GM19397 (cell line): ENCODE results near the gene SLC26A9.
"Not testable (repeated sequence)": the region's sequence is repeated elsewhere in the genome, so short reads cannot be mapped to it uniquely, and the experiment has no call there.

Experiments
- ATAC-seq: cut with Tn5 transposase; IDR thresholded peaks from one replicate; pipeline ENCODE4 v1.9.1; 2021; ENCODE audit warnings: mild to moderate bottlenecking, moderate library complexity; ENCODE audit not compliant: unreplicated experiment

SLC26A9 gene

DNA sequence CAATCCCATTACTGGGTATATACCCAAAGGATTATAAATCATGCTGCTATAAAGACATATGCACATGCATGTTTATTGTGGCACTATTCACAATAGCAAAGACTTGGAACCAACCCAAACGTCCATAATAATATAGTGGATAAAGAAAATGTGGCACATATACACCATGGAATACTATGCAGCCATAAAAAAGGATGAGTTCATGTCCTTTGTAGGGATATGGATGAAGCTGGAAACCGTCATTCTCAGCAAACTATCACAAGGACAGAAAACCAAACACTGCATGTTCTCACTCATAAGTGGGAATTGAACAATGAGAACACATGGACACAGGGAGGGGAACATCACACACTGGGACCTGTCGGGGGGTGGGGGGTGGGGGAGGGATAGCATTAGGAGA is 38.2 kb downstream of the SLC26A9 start:
- ATAC-seq = not testable (repeated sequence)

DNA sequence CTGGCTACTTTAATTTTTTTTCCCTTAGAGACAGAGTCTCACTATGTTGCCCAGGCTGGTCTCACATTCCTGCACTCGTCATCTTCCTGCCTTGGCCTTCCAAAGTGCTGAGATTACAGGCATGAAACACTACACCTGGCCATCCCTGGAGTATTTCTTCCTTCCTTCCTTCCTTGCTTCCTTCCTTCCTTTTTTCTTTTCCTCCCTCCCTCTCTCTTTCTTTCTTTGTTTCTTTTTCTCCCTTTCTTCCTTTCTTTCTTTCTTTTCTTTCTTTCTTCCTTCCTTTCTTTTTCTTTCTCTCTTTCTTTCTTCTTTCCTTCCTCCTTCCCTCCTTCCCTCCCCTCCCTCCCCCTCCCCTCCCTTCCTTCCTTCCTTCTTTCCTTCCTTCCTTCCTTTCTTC is 46.9 kb downstream of the SLC26A9 start:
- ATAC-seq = no peak

DNA sequence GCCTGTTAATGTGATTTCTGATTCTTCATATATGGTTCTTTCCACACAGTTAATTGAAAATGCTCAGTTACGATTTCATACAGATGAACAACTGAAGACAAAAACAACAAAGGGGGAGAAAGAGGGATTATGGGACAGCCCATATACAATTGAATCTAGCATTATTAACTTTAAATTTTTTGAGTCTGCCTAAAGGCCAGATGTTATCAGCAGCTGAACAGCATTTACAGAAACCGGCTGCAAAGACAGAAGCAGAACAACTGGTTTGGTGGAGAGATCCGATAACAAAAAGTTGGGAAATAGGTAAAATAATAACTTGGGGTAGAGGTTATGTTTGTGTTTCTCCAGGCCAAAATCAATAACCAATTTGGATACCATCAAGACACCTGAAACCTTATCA is 49.1 kb downstream of the SLC26A9 start:
- ATAC-seq = not testable (repeated sequence)

DNA sequence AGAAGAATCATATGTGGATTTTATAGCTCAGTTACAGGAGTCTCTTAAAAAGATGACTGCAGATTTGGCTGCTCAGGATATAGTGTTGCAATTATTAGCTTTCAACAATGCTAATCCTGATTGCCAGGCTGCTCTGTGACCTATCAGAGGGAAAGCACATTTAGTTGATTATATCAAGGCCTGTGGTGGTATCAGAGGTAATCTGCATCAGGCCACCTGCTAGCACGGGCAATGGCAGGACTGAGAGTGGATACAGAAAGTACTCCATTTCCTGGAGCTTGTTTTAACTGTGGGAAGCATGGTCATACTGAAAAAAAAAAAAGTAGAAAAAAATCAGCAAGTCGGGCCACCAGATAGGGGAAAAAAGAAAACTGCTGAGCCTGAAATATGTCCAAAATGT is 51.1 kb downstream of the SLC26A9 start:
- not testable (repeated sequence) for ATAC-seq

DNA sequence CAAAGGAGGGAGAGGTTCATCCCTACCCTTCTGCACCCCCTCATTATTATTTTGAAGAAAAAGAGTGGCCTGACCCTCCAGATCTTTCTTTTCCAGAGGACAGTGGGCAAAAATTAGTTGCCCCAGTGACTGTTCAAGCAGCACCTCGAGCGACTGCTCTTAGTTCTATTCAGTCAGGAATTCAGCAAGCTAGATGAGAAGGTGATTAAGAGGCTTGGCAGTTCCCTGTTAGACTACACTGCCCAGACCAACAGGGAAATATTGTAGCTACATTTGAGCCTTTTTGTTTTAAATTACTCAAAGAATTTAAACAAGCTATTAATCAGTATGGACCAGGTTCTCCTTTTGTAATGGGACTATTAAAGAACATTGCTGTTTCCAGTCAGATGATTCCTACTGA is 51.8 kb downstream of the SLC26A9 start:
- not testable (repeated sequence) for ATAC-seq

- ATAC-seq = not testable (repeated sequence)
Observed at GRCh38 chr1:205890631-205891030, 52.6 kb downstream of the SLC26A9 start.

DNA sequence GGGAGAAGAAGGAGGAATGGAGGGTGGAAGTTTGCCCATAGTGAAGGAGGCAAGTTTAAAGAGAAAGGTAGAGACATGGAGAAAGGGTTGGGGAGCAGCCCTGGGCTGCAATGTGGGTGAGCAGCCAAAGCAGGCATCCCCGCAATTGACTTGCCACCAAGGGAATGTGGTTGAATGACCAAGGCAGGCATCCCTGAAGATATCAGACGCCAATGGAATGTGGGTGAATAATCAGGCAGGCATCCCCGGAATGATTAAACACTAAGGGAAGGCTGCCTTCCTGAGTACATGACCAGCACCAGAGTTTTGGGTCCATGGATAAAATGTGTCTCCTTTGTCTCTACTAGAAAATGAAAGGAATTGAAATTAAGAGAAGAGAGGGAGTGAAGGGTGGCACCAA is 53.5 kb downstream of the SLC26A9 start:
- ATAC-seq = not testable (repeated sequence)

DNA sequence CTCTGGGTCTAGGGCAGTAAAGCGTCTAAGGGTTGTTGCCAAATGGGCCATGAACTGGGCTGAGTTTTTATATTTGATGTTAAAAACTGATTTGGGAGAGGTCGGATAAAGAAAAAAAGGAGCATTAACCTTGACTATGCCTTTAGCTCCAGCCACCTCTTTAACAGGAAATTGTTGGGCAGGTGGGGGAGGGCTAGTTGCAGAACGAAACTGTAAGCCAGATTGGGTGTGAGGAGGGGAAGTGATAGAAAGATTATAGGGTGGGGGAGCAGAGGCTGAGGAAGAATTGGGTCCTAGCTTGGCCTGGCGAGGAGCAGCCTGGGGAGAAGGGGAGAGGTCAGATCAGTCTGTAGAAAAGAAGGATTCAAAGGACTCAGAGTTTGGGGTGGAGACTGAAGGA is 54.2 kb downstream of the SLC26A9 start:
- ATAC-seq = not testable (repeated sequence)

DNA sequence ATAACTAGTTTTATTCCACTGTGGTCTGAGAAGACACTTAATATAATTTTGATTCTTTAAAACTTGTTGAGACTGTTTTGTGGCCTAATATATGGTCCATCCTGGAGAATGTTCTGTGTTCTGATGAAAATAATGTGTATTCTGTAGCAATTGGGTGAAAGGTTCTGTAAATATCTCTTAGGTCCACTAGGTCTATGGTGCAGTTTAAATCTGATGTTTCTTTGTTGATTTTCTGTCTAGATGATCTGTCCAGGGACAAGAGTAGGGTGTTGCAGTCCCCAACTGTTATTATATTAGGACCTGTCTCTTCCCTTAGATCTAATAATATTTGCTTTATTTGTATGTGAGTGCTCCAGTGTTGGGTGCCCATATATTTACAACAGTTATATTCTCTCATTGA is 59.5 kb downstream of the SLC26A9 start:
- no peak for ATAC-seq

GRCh38 chr1:205880923-205881322 is 62.3 kb downstream of the SLC26A9 start:
- no peak for ATAC-seq

GRCh38 chr1:205879974-205880373 is 63.3 kb downstream of the SLC26A9 start:
- no peak for ATAC-seq

- no peak for ATAC-seq
Observed at GRCh38 chr1:205878026-205878425, 65.2 kb downstream of the SLC26A9 start.

DNA sequence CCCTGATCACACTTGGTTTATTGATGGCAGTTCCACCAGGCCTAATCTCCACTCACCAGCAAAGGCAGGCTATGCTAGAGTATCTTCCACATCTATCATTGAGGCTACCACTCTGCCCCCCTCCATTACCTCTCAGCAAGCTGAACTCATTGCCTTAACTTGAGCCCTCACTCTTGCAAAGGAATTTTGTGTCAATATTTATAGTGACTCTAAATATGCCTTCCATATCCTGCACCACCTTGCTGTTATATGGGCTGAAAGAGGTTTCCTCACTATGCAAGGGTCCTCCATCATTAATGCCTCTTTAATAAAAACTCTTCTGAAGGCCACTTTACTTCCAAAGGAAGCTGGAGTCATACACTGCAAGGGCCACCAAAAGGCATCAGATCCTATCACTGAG is 70.1 kb downstream of the SLC26A9 start:
- ATAC-seq = not testable (repeated sequence)

DNA sequence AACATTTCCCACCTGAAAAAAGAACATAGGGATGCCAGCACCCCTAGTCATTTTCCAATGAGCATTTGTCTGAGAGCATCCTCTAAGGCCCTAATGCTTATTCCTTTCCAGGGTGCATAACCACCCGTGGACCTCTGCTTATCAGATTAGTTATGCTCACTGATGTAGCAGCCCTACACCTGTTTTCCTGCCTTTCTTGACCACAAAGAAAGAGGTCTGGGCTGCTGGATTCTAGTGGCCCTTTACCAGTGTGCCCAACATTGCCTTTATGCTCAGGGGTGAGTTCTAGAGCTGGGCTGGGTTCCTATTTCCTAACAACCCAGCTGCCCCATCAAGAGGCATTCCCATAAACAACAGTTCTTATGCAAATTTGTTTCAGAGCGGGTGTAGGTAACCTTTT is 73.0 kb downstream of the SLC26A9 start:
- ATAC-seq = no peak
